Dedifferentiated amniotic fluid mesenchymal stem cell (primary cell): Measurements from ENCODE around the gene SLC8A1.
A peak's percentile ranks its signal among the peaks of the same experiment; 100 is the strongest.
"Not testable (repeated sequence)": the region's sequence is repeated elsewhere in the genome, so short reads cannot be mapped to it uniquely, and the experiment has no call there.

ENCODE experiments used
- DNase-seq: peaks from one replicate; pipeline ENCODE4 v3.0.0-alpha.2; 2016; ENCODE audit errors: extremely low spot score

Gene SLC8A1

GRCh38 chr2:40108851-40109250 lies 343.0 kb downstream of the SLC8A1 start:
- no peak for DNase-seq

- no peak for DNase-seq
Measured at GRCh38 chr2:40106061-40106460, 345.8 kb downstream of the SLC8A1 start.

- DNase-seq = peak; percentile 65
Measured at GRCh38 chr2:40105593-40105992, 346.3 kb downstream of the SLC8A1 start.

GRCh38 chr2:40103590-40103989 lies 348.3 kb downstream of the SLC8A1 start:
- peak; percentile 84 for DNase-seq

- peak; percentile 55 for DNase-seq
Measured at GRCh38 chr2:40103163-40103562, 348.7 kb downstream of the SLC8A1 start.

GRCh38 chr2:40102447-40102846 lies 349.4 kb downstream of the SLC8A1 start:
- no peak for DNase-seq

GRCh38 chr2:40101131-40101575 lies 350.7 kb downstream of the SLC8A1 start:
- DNase-seq = peak; percentile 47

GRCh38 chr2:40100676-40101075 lies 351.2 kb downstream of the SLC8A1 start:
- no peak for DNase-seq

GRCh38 chr2:40098786-40099470 lies 353.0 kb downstream of the SLC8A1 start:
- peak; percentile 39 for DNase-seq

GRCh38 chr2:40097691-40098385 lies 354.1 kb downstream of the SLC8A1 start:
- peak; percentile 65 for DNase-seq

- DNase-seq = no peak
Measured at GRCh38 chr2:40096360-40096759, 355.5 kb downstream of the SLC8A1 start.

- DNase-seq = no peak
Measured at GRCh38 chr2:40095000-40095399, 356.9 kb downstream of the SLC8A1 start.

- no peak for DNase-seq
Measured at GRCh38 chr2:40094451-40094850, 357.4 kb downstream of the SLC8A1 start.

- DNase-seq = no peak
Measured at GRCh38 chr2:40093021-40093675, 358.7 kb downstream of the SLC8A1 start.

- no peak for DNase-seq
Measured at GRCh38 chr2:40090044-40090443, 361.8 kb downstream of the SLC8A1 start.

GRCh38 chr2:40087927-40088326 lies 364.0 kb downstream of the SLC8A1 start:
- no peak for DNase-seq

GRCh38 chr2:40087434-40087833 lies 364.5 kb downstream of the SLC8A1 start:
- no peak for DNase-seq

- DNase-seq = no peak
Measured at GRCh38 chr2:40085786-40086185, 366.1 kb downstream of the SLC8A1 start.

- not testable (repeated sequence) for DNase-seq
Measured at GRCh38 chr2:40073336-40073735, 378.6 kb downstream of the SLC8A1 start.

GRCh38 chr2:40072442-40073232 lies 379.3 kb downstream of the SLC8A1 start:
- DNase-seq = no peak

GRCh38 chr2:40062381-40062780 lies 389.5 kb downstream of the SLC8A1 start:
- no peak for DNase-seq

- peak; percentile 41 for DNase-seq
Measured at GRCh38 chr2:40049781-40050180, 402.1 kb downstream of the SLC8A1 start.
